ENCODE data around the gene GZMM.
A peak's percentile ranks its signal among the peaks of the same experiment; 100 is the strongest.

GZMM gene

GRCh38 chr19:567296-567900 is 23.5 kb downstream of the GZMM start:
- DNase-seq = no peak

GRCh38 chr19:570251-570686 is 26.4 kb downstream of the GZMM start:
- DNase-seq = no peak

GRCh38 chr19:570937-571565 is 27.2 kb downstream of the GZMM start:
- no peak for DNase-seq

GRCh38 chr19:571566-571974 is 27.7 kb downstream of the GZMM start:
- no peak for DNase-seq

- DNase-seq = peak; percentile 95
These were observed 28.4 kb downstream of the GZMM start, which contains the start of gene BSG for GRCh38 chr19:572140-572742. Gene BSG (plus strand): TSS chr19:572596. CDS start chr19:572635, 39 bp downstream.

- DNase-seq = no peak
These were observed 29.1 kb downstream of the GZMM start for GRCh38 chr19:572743-573518.

- no peak for DNase-seq
These were observed 29.6 kb downstream of the GZMM start for GRCh38 chr19:573519-573825.

- no peak for DNase-seq
These were observed 31.0 kb downstream of the GZMM start for GRCh38 chr19:574658-575526.

- no peak for DNase-seq
These were observed 32.0 kb downstream of the GZMM start for GRCh38 chr19:575527-576506.

GRCh38 chr19:576768-577438 is 33.0 kb downstream of the GZMM start:
- DNase-seq = no peak

GRCh38 chr19:577439-578392 is 33.9 kb downstream of the GZMM start:
- DNase-seq = no peak

GRCh38 chr19:579111-579841 is 35.4 kb downstream of the GZMM start:
- DNase-seq = no peak

- no peak for DNase-seq
These were observed 35.9 kb downstream of the GZMM start for GRCh38 chr19:579842-580155.

- DNase-seq = no peak
These were observed 36.5 kb downstream of the GZMM start for GRCh38 chr19:580274-580835.

- no peak for DNase-seq
These were observed 37.7 kb downstream of the GZMM start for GRCh38 chr19:581399-582111.

GRCh38 chr19:582497-583197 is 38.8 kb downstream of the GZMM start:
- DNase-seq = no peak

GRCh38 chr19:583198-583967 is 39.5 kb downstream of the GZMM start:
- no peak for DNase-seq

Measured in NK-92 treated with Interleukin-12 subunit alpha and Interleukin-12 subunit beta, amount 100 ng/mL, for 24 hours (cell line).